Measurements from ENCODE around the gene MTCH2. TPM values are rescaled to one million over a fixed set of nuclear protein-coding genes. Genes with fewer than 3 reads are reported as not detected.

Gene MTCH2
- total RNA-seq, 1 experiment from 2014 or later, result 72.6 TPM

- Histone ChIP-seq H3K4me3 (ENCODE audit: low read length) (no peak overlapping the region), H4K20me1 (ENCODE audit: insufficient read depth, low read depth, low read length) (no peaks in the 10 kb centered on the region), H3K36me3 (ENCODE audit: insufficient read depth, low read length) (peaks cover 62% of the 10 kb centered on the region), H3K9ac (ENCODE audit: low read length) (no peak overlapping the region), H3K9me2 (replicated peaks; ENCODE audit: insufficient read depth, low read length) (no peaks in the 10 kb centered on the region), H3K4me2 (ENCODE audit: low read depth, low read length, poor library complexity, severe bottlenecking) (no peak overlapping the region), H2AFZ (ENCODE audit: low read length) (no peak overlapping the region), H3K4me1 (ENCODE audit: low read length) (no peaks in the 10 kb centered on the region), H3K9me3 (ENCODE audit: low read length) (no peaks in the 10 kb centered on the region), H3K27ac (ENCODE audit: low read length) (no peak overlapping the region), H3K79me2 (ENCODE audit: low read length) (peaks cover 3% of the 10 kb centered on the region; the same call in 1 of the 2 replicates), H3K27me3 (ENCODE audit: low read length) (no peaks in the 10 kb centered on the region)
- DNase-seq, result no peak
Observed at GRCh38 chr11:47631473-47631872, 10.9 kb downstream of the MTCH2 start.

DNA sequence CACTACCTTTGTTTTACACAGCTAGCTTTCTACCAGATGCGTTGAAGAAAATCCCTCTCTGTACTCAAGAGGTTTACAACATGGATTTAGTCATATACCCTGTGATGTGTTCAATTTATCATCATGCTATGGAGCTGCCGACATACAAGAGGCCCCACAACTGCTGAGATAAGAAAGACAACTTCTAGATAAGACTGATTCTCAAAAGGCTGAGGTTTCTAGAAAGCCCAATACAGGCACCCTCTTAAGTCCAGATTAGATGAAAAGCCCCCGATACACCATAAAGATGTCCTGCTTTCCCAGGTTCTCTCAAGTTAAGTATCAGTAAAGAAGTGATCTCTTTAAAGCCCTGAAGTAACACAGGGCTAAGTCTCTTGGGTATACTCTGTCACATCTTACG, 14.3 kb downstream of the MTCH2 start:
- Histone ChIP-seq H3K9me3 (ENCODE audit: low read length) (no peaks in the 10 kb centered on the region), H3K9ac (ENCODE audit: low read length) (no peak overlapping the region), H3K4me2 (ENCODE audit: low read depth, low read length, poor library complexity, severe bottlenecking) (no peak overlapping the region), H3K4me3 (ENCODE audit: low read length) (no peak overlapping the region), H3K9me2 (replicated peaks; ENCODE audit: insufficient read depth, low read length) (no peaks in the 10 kb centered on the region), H3K27me3 (ENCODE audit: low read length) (no peaks in the 10 kb centered on the region), H3K36me3 (ENCODE audit: insufficient read depth, low read length) (peaks cover 63% of the 10 kb centered on the region; the same call in 1 of the 2 replicates), H3K27ac (ENCODE audit: low read length) (no peak overlapping the region), H4K20me1 (ENCODE audit: insufficient read depth, low read depth, low read length) (no peaks in the 10 kb centered on the region), H3K4me1 (ENCODE audit: low read length) (no peaks in the 10 kb centered on the region), H3K79me2 (ENCODE audit: low read length) (peaks cover 3% of the 10 kb centered on the region; the same call in 1 of the 2 replicates), H2AFZ (ENCODE audit: low read length) (no peak overlapping the region)
- no peak for DNase-seq

GRCh38 chr11:47626234-47626633, 16.1 kb downstream of the MTCH2 start:
- no peaks in the 10 kb centered on the region for H3K79me2 ChIP-seq (ENCODE audit: low read length)
- H3K9me3 ChIP-seq (ENCODE audit: low read length), result no peaks in the 10 kb centered on the region
- H2AFZ ChIP-seq (ENCODE audit: low read length), result no peak overlapping the region
- no peak for DNase-seq
- H4K20me1 ChIP-seq (ENCODE audit: insufficient read depth, low read depth, low read length), result no peaks in the 10 kb centered on the region
- H3K4me2 ChIP-seq (ENCODE audit: low read depth, low read length, poor library complexity, severe bottlenecking), result no peak overlapping the region
- no peak overlapping the region for H3K27ac ChIP-seq (ENCODE audit: low read length)
- peaks cover 62% of the 10 kb centered on the region; the same call in 1 of the 2 replicates for H3K36me3 ChIP-seq (ENCODE audit: insufficient read depth, low read length)
- H3K9ac ChIP-seq (ENCODE audit: low read length), result no peak overlapping the region
- H3K4me3 ChIP-seq (ENCODE audit: low read length), result no peak overlapping the region
- H3K4me1 ChIP-seq (ENCODE audit: low read length), result no peaks in the 10 kb centered on the region
- no peaks in the 10 kb centered on the region for H3K27me3 ChIP-seq (ENCODE audit: low read length)
- H3K9me2 ChIP-seq (replicated peaks; ENCODE audit: insufficient read depth, low read length), result no peaks in the 10 kb centered on the region

- DNase-seq, result no peak
- H3K4me1 ChIP-seq (ENCODE audit: low read length), result no peaks in the 10 kb centered on the region
- H3K9me2 ChIP-seq (replicated peaks; ENCODE audit: insufficient read depth, low read length), result no peaks in the 10 kb centered on the region
- H3K27me3 ChIP-seq (ENCODE audit: low read length), result no peaks in the 10 kb centered on the region
- no peak overlapping the region for H3K9ac ChIP-seq (ENCODE audit: low read length)
- no peak overlapping the region for H3K4me2 ChIP-seq (ENCODE audit: low read depth, low read length, poor library complexity, severe bottlenecking)
- H3K27ac ChIP-seq (ENCODE audit: low read length), result no peak overlapping the region
- no peaks in the 10 kb centered on the region for H4K20me1 ChIP-seq (ENCODE audit: insufficient read depth, low read depth, low read length)
- peaks cover 46% of the 10 kb centered on the region; the same call in 1 of the 2 replicates for H3K36me3 ChIP-seq (ENCODE audit: insufficient read depth, low read length)
- H2AFZ ChIP-seq (ENCODE audit: low read length), result no peak overlapping the region
- H3K79me2 ChIP-seq (ENCODE audit: low read length), result no peaks in the 10 kb centered on the region
- no peaks in the 10 kb centered on the region for H3K9me3 ChIP-seq (ENCODE audit: low read length)
- H3K4me3 ChIP-seq (ENCODE audit: low read length), result no peak overlapping the region
Observed at GRCh38 chr11:47620836-47621378, 21.5 kb downstream of the MTCH2 start.

- H2AFZ ChIP-seq (ENCODE audit: low read length), result no peak overlapping the region
- H3K9me2 ChIP-seq (replicated peaks; ENCODE audit: insufficient read depth, low read length), result no peaks in the 10 kb centered on the region
- no peak overlapping the region for H3K4me3 ChIP-seq (ENCODE audit: low read length)
- no peaks in the 10 kb centered on the region for H3K4me1 ChIP-seq (ENCODE audit: low read length)
- no peak for DNase-seq
- H4K20me1 ChIP-seq (ENCODE audit: insufficient read depth, low read depth, low read length), result no peaks in the 10 kb centered on the region
- H3K27me3 ChIP-seq (ENCODE audit: low read length), result no peaks in the 10 kb centered on the region
- no peak overlapping the region for H3K4me2 ChIP-seq (ENCODE audit: low read depth, low read length, poor library complexity, severe bottlenecking)
- H3K9ac ChIP-seq (ENCODE audit: low read length), result no peak overlapping the region
- no peaks in the 10 kb centered on the region for H3K79me2 ChIP-seq (ENCODE audit: low read length)
- no peak overlapping the region for H3K27ac ChIP-seq (ENCODE audit: low read length)
- H3K36me3 ChIP-seq (ENCODE audit: insufficient read depth, low read length), result peaks cover 31% of the 10 kb centered on the region; the same call in 1 of the 2 replicates
- no peaks in the 10 kb centered on the region for H3K9me3 ChIP-seq (ENCODE audit: low read length)
Observed at GRCh38 chr11:47617417-47617809, 24.9 kb downstream of the MTCH2 start.

- no peaks in the 10 kb centered on the region for H3K9me2 ChIP-seq (replicated peaks; ENCODE audit: insufficient read depth, low read length)
- no peaks in the 10 kb centered on the region for H3K27me3 ChIP-seq (ENCODE audit: low read length)
- peaks cover 26% of the 10 kb centered on the region; the same call in 1 of the 2 replicates for H3K36me3 ChIP-seq (ENCODE audit: insufficient read depth, low read length)
- H3K4me3 ChIP-seq (ENCODE audit: low read length), result no peak overlapping the region
- H3K9ac ChIP-seq (ENCODE audit: low read length), result no peak overlapping the region
- H3K27ac ChIP-seq (ENCODE audit: low read length), result no peak overlapping the region
- no peaks in the 10 kb centered on the region for H3K9me3 ChIP-seq (ENCODE audit: low read length)
- H2AFZ ChIP-seq (ENCODE audit: low read length), result no peak overlapping the region
- peak; percentile 69 for DNase-seq
- no peak overlapping the region for H3K4me2 ChIP-seq (ENCODE audit: low read depth, low read length, poor library complexity, severe bottlenecking)
- no peaks in the 10 kb centered on the region for H4K20me1 ChIP-seq (ENCODE audit: insufficient read depth, low read depth, low read length)
- H3K79me2 ChIP-seq (ENCODE audit: low read length), result no peaks in the 10 kb centered on the region
- H3K4me1 ChIP-seq (ENCODE audit: low read length), result peaks cover 3% of the 10 kb centered on the region
Observed at GRCh38 chr11:47616726-47617416, 25.5 kb downstream of the MTCH2 start.

DNA sequence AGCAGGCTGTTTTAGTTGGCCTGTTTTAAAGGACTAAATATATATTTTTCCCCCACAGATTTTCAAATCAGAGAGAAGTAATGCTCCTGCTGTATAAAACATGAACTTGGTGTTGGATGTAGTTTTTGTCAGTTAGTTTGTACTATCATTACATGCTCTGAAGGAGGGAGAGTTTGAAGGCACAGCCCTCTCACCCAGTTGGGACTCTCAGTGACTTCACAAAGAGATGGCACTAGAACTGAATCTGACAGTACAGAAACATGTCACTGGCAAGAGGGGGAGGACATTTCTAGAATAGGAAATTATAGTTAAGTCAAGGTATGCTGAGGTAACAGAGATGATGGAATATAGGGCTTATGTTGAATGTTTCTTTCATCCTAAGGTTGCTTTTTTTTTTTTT, 27.1 kb downstream of the MTCH2 start:
- Histone ChIP-seq H3K27ac (ENCODE audit: low read length) (no peak overlapping the region), H3K9me2 (replicated peaks; ENCODE audit: insufficient read depth, low read length) (no peaks in the 10 kb centered on the region), H3K79me2 (ENCODE audit: low read length) (no peaks in the 10 kb centered on the region), H3K9me3 (ENCODE audit: low read length) (no peaks in the 10 kb centered on the region), H3K27me3 (ENCODE audit: low read length) (no peaks in the 10 kb centered on the region), H3K4me3 (ENCODE audit: low read length) (no peak overlapping the region), H3K9ac (ENCODE audit: low read length) (no peak overlapping the region), H2AFZ (ENCODE audit: low read length) (no peak overlapping the region), H3K4me1 (ENCODE audit: low read length) (peaks cover 10% of the 10 kb centered on the region), H3K4me2 (ENCODE audit: low read depth, low read length, poor library complexity, severe bottlenecking) (no peak overlapping the region), H3K36me3 (ENCODE audit: insufficient read depth, low read length) (peaks cover 16% of the 10 kb centered on the region; the same call in 1 of the 2 replicates), H4K20me1 (ENCODE audit: insufficient read depth, low read depth, low read length) (no peaks in the 10 kb centered on the region)
- no peak for DNase-seq

DNA sequence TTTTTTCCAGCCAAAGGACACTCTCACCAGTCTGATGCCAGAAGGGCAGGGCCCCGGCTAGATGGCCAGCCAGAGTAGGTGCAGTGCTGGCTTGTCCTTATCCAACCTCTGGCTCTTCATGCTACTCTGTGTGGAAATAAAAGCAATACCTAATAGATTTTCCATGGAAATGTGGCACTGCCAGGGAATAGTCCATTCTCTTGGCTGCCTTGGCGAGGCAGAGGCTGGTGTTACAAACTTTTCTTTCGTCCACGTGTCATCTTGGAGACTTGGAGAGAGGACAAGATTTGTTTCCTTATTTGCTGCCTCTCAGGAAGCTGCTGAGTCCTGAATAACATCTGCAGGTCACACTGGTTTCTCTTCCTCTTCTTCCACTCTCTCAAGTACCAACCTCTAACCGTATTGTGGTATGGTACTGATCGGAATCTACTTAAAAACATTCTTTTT, 31.0 kb downstream of the MTCH2 start:
- peak overlapping the region; percentile 16; the same call in 1 of the 2 replicates for H3K9ac ChIP-seq (ENCODE audit: low read length)
- no peak overlapping the region for H2AFZ ChIP-seq (ENCODE audit: low read length)
- no peaks in the 10 kb centered on the region for H3K79me2 ChIP-seq (ENCODE audit: low read length)
- no peak overlapping the region for H3K4me2 ChIP-seq (ENCODE audit: low read depth, low read length, poor library complexity, severe bottlenecking)
- no peaks in the 10 kb centered on the region for H3K27me3 ChIP-seq (ENCODE audit: low read length)
- H3K4me3 ChIP-seq (ENCODE audit: low read length), result no peak overlapping the region
- H3K27ac ChIP-seq (ENCODE audit: low read length), result peak overlapping the region; percentile 53
- H3K36me3 ChIP-seq (ENCODE audit: insufficient read depth, low read length), result no peaks in the 10 kb centered on the region
- H3K9me3 ChIP-seq (ENCODE audit: low read length), result no peaks in the 10 kb centered on the region
- DNase-seq, result peak; percentile 63
- H4K20me1 ChIP-seq (ENCODE audit: insufficient read depth, low read depth, low read length), result no peaks in the 10 kb centered on the region
- no peaks in the 10 kb centered on the region for H3K9me2 ChIP-seq (replicated peaks; ENCODE audit: insufficient read depth, low read length)
- peaks cover 21% of the 10 kb centered on the region for H3K4me1 ChIP-seq (ENCODE audit: low read length)
